Glutamatergic neuron (in vitro differentiated cells): ENCODE data around the gene NEDD9. TPM values are rescaled to one million over a fixed set of nuclear protein-coding genes. Genes with fewer than 3 reads are reported as not detected.

ENCODE experiments used
- DNase-seq: peaks from one replicate; pipeline ENCODE4 v3.0.0; 2022
- H3K27ac Mint-ChIP-seq: one replicate; pipeline ENCODE4 v1.8.0; 2020; ENCODE audit warnings: mild to moderate bottlenecking, mixed read lengths, inconsistent platforms; ENCODE audit not compliant: unreplicated experiment
- H3K27me3 Mint-ChIP-seq: one replicate; pipeline ENCODE4 v1.8.0; 2020; ENCODE audit warnings: mild to moderate bottlenecking, moderate library complexity, mixed read lengths, inconsistent platforms; ENCODE audit not compliant: unreplicated experiment
- H3K36me3 Mint-ChIP-seq: one replicate; pipeline ENCODE4 v1.8.0; 2020; ENCODE audit warnings: mild to moderate bottlenecking, mixed read lengths, inconsistent platforms; ENCODE audit not compliant: unreplicated experiment
- H3K4me1 Mint-ChIP-seq: one replicate; pipeline ENCODE4 v1.8.0; 2020; ENCODE audit warnings: mild to moderate bottlenecking, low read depth, mixed read lengths, inconsistent platforms; ENCODE audit not compliant: unreplicated experiment
- H3K4me3 Mint-ChIP-seq: one replicate; pipeline ENCODE4 v1.8.0; 2020; ENCODE audit warnings: mild to moderate bottlenecking, mixed read lengths, inconsistent platforms; ENCODE audit not compliant: unreplicated experiment
- H3K9me3 Mint-ChIP-seq: one replicate; pipeline ENCODE4 v1.8.0; 2020; ENCODE audit warnings: mild to moderate bottlenecking, moderate library complexity, mixed read lengths, inconsistent platforms; ENCODE audit not compliant: unreplicated experiment
- CTCF ChIP-seq: fragments of 200-600 bp; sonication (generic); IDR thresholded peaks from one replicate; pipeline ENCODE4 v1.5.0; 2021; ENCODE audit not compliant: partially characterized antibody, unreplicated experiment
- total RNA-seq: library from RNA; stranded (reverse); fragmentation: NEBNext Ultra II Directional; extraction: Animal tissue kit (Norgen Biotek cat#: 25700); gene quantifications from one replicate; pipeline ENCODE4 v1.2.1, GENCODE V29; 2021; ENCODE audit not compliant: unreplicated experiment

Gene NEDD9
- total RNA-seq, 1 donor from 2014 or later, result 0.71 TPM

- TF ChIP-seq CTCF, result no peak
- no peaks in the 10 kb centered on the region for H3K36me3 Mint-ChIP-seq
- H3K4me1 Mint-ChIP-seq, result no peaks in the 10 kb centered on the region
- H3K9me3 Mint-ChIP-seq, result no peaks in the 10 kb centered on the region
- no peak for DNase-seq
- no peaks in the 10 kb centered on the region for H3K27me3 Mint-ChIP-seq
- H3K27ac Mint-ChIP-seq, result no peak overlapping the region
- no peak overlapping the region for H3K4me3 Mint-ChIP-seq
These were observed 29.8 kb upstream of the NEDD9 start for GRCh38 chr6:11262242-11262641.

- Mint-ChIP-seq H3K27me3 (no peaks in the 10 kb centered on the region), H3K4me1 (no peaks in the 10 kb centered on the region), H3K9me3 (no peaks in the 10 kb centered on the region), H3K27ac (no peak overlapping the region), H3K36me3 (no peaks in the 10 kb centered on the region), H3K4me3 (no peak overlapping the region)
- no peak for TF ChIP-seq CTCF
- DNase-seq, result no peak
These were observed 28.0 kb upstream of the NEDD9 start for GRCh38 chr6:11260249-11261038.

- Mint-ChIP-seq H3K4me1 (no peaks in the 10 kb centered on the region), H3K27me3 (no peaks in the 10 kb centered on the region), H3K36me3 (no peaks in the 10 kb centered on the region), H3K9me3 (no peaks in the 10 kb centered on the region), H3K27ac (no peak overlapping the region), H3K4me3 (no peak overlapping the region)
- no peak for DNase-seq
- no peak for TF ChIP-seq CTCF
These were observed 26.1 kb upstream of the NEDD9 start for GRCh38 chr6:11258260-11259237.

- H3K36me3 Mint-ChIP-seq, result no peaks in the 10 kb centered on the region
- no peaks in the 10 kb centered on the region for H3K9me3 Mint-ChIP-seq
- no peak overlapping the region for H3K27ac Mint-ChIP-seq
- no peak overlapping the region for H3K4me3 Mint-ChIP-seq
- no peak for TF ChIP-seq CTCF
- H3K27me3 Mint-ChIP-seq, result no peaks in the 10 kb centered on the region
- no peak for DNase-seq
- no peaks in the 10 kb centered on the region for H3K4me1 Mint-ChIP-seq
These were observed 23.1 kb upstream of the NEDD9 start for GRCh38 chr6:11255610-11256009.

- Mint-ChIP-seq H3K36me3 (no peaks in the 10 kb centered on the region), H3K4me3 (no peak overlapping the region), H3K27me3 (no peaks in the 10 kb centered on the region), H3K9me3 (no peaks in the 10 kb centered on the region), H3K4me1 (no peaks in the 10 kb centered on the region), H3K27ac (no peak overlapping the region)
- TF ChIP-seq CTCF, result no peak
- no peak for DNase-seq
These were observed 21.1 kb upstream of the NEDD9 start for GRCh38 chr6:11253594-11253993.
